Activated CD4-positive, alpha-beta T cell treated with anti-CD3 and anti-CD28 coated beads, Interleukin-2, amount 50 U/mL, for 4 hours (primary cell): ENCODE data around the gene TMPRSS5.

Experiments used
- DNase-seq, 2 experiments: peaks; one replicate each; pipeline ENCODE4 v3.0.0-alpha.2; 2020

Gene TMPRSS5

GRCh38 chr11:113667801-113668200, 38.3 kb downstream of the TMPRSS5 start:
- DNase-seq, result no peak

- DNase-seq, result no peak
Observed at GRCh38 chr11:113666584-113666983, 39.5 kb downstream of the TMPRSS5 start.

- no peak for DNase-seq
Observed at GRCh38 chr11:113664981-113665710, 41.0 kb downstream of the TMPRSS5 start.

GRCh38 chr11:113664069-113664980, 41.8 kb downstream of the TMPRSS5 start:
- no peak for DNase-seq

GRCh38 chr11:113663567-113663966, 42.5 kb downstream of the TMPRSS5 start:
- no peak for DNase-seq

- DNase-seq, result no peak
Observed at GRCh38 chr11:113655771-113656170, 50.3 kb downstream of the TMPRSS5 start.

GRCh38 chr11:113651023-113651422, 55.1 kb downstream of the TMPRSS5 start:
- no peak for DNase-seq

GRCh38 chr11:113649311-113649710, 56.8 kb downstream of the TMPRSS5 start:
- no peak for DNase-seq

- DNase-seq, result no peak
Observed at GRCh38 chr11:113647856-113648255, 58.3 kb downstream of the TMPRSS5 start.

- DNase-seq, result no peak
Observed at GRCh38 chr11:113647108-113647507, 59.0 kb downstream of the TMPRSS5 start.

GRCh38 chr11:113645593-113646349, 60.3 kb downstream of the TMPRSS5 start:
- DNase-seq, result no peak

GRCh38 chr11:113644605-113645004, 61.5 kb downstream of the TMPRSS5 start:
- DNase-seq, result no peak

GRCh38 chr11:113643701-113644100, 62.4 kb downstream of the TMPRSS5 start:
- DNase-seq, result no peak

- no peak for DNase-seq
Observed at GRCh38 chr11:113643006-113643585, 63.0 kb downstream of the TMPRSS5 start.

GRCh38 chr11:113642090-113642489, 64.0 kb downstream of the TMPRSS5 start:
- no peak for DNase-seq

GRCh38 chr11:113638376-113638775, 67.7 kb downstream of the TMPRSS5 start:
- DNase-seq, result no peak

GRCh38 chr11:113637636-113638035, 68.5 kb downstream of the TMPRSS5 start:
- DNase-seq, result no peak
